Activated T-helper 9 cell treated with anti-CD3 and anti-CD28 coated beads, Interleukin-2, amount 50 U/mL, for 16 hours (primary cell): ENCODE results near the gene SYNDIG1.

Experiments
- DNase-seq: peaks from one replicate; pipeline ENCODE4 v3.0.0-alpha.2; 2020; ENCODE audit warnings: low read depth

The SYNDIG1 gene

GRCh38 chr20:24585796-24586522 lies 116.5 kb downstream of the SYNDIG1 start:
- DNase-seq, result no peak

GRCh38 chr20:24586523-24586840 lies 117.1 kb downstream of the SYNDIG1 start:
- no peak for DNase-seq

DNA sequence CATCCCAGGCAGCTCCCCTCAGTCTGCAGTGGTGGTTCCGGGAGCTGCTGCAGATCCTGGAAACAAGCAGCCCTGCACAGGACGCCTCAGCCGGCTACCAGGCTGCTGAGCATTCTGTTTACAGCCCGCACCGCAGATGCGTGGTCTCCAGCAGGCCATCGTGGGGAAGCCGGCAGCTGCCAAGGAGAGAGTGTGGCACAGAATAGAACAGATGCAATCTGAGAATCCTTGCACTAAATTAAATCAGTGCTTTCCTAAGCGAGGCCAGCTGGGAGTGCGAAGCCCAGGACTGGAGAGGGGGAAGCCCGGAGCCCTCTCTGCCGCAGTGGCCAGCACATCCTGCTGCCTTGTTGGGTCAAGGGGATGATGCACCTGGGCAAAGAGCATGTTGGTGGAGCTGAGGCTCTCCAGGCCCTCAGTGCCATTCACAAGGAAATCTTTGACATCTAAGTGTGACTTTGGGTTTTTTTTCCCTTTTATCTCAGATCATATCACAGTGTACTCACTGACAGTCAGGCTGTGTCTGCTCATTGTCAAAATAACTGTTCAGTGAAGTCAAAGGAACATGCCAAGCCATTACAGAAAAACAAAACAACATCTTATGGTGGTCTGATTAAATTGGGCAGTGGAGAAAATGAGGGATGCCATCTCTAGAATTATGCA lies 118.1 kb downstream of the SYNDIG1 start:
- no peak for DNase-seq

GRCh38 chr20:24588047-24588635 lies 118.7 kb downstream of the SYNDIG1 start:
- DNase-seq, result no peak

DNA sequence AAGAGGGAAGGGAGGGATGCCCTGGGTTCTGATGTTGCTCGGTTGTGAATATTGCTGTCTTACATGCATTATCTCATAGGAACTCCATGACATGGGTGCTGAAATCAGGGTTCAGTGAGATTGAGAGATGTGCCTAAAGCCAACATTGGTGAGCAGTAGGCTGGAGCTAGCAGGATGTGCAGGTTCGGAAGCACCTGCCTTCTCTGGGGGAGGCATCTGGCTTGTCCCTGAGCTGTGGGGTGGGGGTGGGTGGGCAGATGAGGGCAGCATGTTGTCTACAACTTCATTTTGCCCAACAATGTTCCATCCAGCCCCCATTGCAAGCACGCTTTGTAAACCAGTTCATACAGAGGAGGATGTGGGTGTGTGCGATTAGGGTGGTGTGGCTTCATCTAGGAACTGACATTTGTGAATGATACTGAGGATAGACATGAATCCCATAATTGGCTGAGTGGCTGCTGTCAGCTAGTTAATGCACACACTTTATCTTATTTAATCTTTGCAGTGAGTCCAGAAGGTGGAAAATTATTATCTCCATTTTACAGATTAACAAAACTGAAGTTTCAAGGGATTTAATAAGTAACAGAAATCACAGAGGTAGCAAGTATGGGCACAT lies 119.4 kb downstream of the SYNDIG1 start:
- no peak for DNase-seq

DNA sequence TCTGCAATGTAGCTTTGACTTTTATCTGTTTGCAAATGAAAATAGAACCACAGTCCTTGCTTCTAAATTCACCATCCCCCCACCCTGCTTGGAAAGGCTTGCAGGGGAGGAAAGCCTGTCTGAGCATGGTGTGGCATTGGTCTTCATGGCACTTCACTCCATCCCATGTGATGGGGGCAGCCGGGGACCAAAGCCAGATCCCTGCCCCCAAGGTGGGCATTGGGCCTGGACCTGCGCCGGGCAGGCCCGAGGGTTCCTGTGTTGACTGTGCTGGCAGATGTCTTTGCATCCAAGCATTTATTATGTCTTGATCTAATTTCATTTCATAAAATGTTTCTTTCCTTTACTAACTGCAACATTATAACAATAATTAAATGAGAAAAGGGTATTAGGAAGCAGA lies 120.0 kb downstream of the SYNDIG1 start:
- DNase-seq, result no peak

- DNase-seq, result no peak
Observed at GRCh38 chr20:24589815-24590177, 120.4 kb downstream of the SYNDIG1 start.

GRCh38 chr20:24590178-24590982 lies 121.0 kb downstream of the SYNDIG1 start:
- no peak for DNase-seq

- DNase-seq, result no peak
Observed at GRCh38 chr20:24597051-24597450, 127.6 kb downstream of the SYNDIG1 start.

GRCh38 chr20:24598346-24598745 lies 128.9 kb downstream of the SYNDIG1 start:
- no peak for DNase-seq

DNA sequence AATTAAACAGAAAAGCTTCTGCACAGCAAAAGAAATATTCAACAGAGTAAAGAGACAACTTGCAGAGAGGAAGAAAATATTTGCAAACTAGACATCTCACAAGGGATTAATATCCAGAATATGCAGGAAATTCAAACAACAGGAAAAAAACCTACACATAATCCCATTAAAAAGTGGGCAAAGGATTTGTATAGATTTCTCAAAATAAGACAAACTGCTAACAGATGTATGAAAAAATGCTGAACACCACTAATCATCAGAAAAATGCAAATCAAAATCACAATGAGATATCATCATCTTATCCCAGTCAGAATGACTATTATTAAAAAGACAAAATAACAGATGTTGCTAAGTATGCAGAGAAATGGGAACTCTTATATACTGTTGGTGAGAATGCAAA lies 129.6 kb downstream of the SYNDIG1 start:
- DNase-seq, result no peak

DNA sequence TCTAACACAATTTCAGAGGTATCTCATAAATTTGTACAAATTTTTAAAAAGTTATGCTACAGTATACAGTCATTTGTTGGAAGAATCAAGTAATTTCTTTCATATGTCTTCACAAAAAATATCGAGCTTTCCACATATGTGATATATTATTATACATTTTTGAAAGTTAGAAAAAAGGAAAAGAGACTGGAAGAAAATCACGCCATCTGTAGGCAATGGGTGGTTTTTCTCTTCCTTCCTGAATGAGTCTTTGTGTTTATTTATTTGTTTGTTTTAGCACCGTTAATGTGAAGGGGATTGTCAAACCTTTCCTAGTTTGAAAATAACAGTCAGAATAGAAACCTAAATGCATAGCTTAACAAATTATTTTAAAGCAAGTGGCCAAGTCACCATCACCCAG lies 130.6 kb downstream of the SYNDIG1 start:
- DNase-seq, result no peak

- DNase-seq, result no peak
Observed at GRCh38 chr20:24603454-24603853, 134.0 kb downstream of the SYNDIG1 start.

- no peak for DNase-seq
Observed at GRCh38 chr20:24604966-24605665, 135.7 kb downstream of the SYNDIG1 start.

DNA sequence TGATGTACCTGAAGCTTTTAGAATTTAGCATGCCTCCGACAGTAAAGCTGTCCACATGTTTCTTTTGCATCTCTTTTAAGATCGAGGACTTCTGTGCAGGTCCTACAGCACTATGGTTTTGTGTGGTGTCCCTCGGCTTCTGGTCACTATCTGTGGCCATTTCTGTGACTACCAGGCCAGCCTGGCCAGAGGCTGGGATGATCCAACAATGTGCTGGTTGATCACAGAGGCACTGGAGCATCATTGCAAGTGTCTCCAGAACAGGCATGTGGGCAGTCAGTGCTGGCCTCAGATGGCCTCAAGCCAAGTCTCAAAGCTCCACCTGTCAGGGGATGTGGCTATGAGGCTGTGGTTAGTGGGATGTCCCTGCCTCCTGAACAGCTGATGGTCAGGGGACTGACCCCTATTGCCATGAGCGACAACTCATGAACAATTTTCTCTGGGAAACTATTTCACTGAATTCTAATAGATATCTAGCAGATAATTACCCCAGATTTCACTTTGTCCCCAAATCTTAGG lies 136.6 kb downstream of the SYNDIG1 start:
- no peak for DNase-seq

DNA sequence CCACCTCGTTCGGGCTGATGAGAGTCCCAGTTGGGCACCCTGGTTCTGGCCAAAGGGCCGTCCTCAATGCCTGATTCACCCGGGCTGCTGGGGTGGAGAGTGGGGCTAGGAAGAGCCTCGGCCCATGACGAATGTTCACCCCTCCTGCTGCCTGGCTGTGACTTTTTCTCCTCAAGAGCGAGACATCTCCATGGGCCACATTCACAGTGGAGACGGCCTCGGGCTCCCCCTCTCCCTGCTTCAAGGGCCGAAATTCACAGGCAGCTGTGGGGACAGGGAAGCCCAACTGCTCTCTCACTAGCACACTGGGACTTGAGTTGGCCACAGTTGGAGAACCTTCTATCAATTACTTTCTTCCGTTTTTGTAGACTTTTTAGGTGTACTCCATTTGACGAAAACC lies 138.0 kb downstream of the SYNDIG1 start:
- no peak for DNase-seq

DNA sequence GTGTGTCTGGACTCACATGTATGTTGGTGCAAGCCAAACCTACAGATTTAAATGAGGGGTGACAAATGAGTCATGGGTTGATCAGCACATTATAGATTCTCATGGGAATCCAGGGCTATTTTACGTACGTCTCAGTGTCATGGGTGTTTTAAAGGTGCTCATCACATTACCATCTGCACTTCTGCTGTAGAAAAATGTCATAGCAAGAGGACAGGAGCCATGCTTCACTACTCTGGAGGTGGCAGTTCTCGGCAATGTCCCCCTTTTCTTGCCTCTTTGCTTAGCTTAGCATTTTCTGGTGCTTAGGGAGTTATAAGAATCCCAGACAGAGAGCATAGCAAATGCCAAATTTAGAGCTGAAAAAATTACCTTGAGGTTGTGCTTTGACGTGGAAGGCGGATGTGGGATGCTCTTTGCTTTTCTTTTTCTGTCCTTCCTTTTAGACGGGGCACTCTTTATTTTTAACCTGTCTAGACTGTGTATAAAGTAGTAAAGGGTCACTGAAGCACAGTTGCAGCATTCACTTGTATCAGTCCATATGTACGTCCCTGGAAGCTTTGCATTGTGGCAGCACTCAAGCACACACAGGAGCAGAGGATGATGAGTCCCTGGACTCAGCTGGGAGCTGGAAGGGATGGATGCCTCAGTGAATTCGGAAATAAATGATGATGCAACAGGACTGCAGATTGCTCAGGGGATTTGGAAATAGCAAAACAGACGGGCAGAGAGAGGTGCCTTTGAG lies 139.7 kb downstream of the SYNDIG1 start:
- DNase-seq, result no peak

- no peak for DNase-seq
Observed at GRCh38 chr20:24609757-24610156, 140.3 kb downstream of the SYNDIG1 start.

DNA sequence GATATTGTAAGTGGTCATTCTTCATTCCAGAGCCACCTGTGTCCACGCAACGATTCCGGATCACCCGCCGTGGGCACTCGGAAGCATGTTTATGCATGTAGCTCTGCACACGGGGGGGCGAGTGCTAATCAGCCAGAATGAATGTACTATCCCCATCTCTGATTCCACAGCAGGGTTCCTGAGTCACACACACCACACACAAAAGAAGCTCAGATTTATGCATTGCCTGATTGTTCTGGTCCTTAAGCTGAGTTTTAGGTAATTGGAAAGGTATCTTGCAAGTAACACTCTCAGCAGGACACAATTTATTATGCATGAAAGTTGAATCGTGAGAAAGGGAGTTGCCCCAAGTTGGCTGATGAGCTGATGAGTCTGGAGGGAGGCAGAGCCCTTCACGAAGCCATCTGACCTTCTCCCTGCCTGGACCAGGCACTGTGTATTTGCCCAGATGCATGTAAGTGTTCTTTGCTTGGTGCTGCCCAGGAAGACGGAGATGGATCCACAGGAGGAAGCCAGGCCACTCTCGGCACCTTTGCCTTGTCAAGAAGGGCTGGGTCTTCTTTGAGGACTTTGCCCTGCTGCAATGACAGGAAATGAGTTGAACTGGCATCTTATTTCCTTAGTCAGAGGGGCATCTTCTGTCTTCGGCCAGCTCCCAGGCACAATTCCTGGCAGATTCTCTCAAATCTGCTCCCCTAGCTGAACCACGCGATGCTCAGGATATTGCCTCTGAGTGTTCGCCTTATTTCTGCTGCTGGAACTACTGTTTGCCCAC lies 141.1 kb downstream of the SYNDIG1 start:
- DNase-seq, result no peak
